ENCODE results near the gene VSIG2.

VSIG2 gene

GRCh38 chr11:124718801-124719200, 33.3 kb downstream of the VSIG2 start:
- no peak for DNase-seq

DNA sequence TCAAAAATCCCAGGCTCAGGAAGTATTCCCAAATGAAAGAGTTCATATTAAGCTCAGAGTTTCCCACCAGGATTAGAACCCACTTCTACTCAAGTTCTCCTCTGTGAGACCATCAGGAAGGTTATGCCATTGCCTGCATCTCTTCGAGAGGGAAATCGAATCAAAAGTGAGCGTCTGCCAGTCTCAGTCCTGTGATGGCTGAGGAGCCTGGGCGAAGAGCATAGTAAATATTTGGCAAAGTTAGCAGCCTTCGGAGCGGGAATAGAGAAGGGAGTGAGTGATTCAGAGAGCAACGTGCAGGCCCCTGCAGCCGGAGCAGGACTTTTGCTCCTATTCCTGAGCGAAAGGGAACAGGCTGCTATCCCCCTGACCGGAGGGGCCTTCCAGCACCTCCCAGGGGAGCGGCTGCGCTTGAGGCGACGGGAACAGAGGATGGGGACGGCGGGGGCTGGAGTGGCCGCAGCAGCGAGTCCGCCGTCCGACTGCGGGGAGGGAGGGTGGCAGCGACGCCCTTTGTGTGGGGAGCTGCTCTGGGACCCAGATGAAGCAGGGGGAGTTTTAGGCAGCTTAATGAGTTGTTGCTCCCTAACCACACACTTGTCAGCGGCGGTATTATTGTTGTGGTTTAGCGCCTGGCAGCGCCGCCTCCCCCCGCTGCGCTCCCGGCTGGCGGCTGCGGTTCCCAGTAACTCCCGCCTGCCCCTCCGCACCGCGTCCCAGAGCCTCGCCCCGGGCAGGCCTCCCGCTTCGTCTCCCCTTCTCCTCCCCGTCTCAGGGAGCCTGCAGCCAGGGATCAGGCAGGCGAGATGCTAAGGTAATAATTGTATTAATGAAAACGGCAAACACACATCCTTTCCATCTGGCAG, 34.0 kb downstream of the VSIG2 start:
- DNase-seq: no peak

GRCh38 chr11:124717421-124717785, 34.7 kb downstream of the VSIG2 start:
- DNase-seq: no peak

- no peak for DNase-seq
Observed at GRCh38 chr11:124716591-124716990, 35.5 kb downstream of the VSIG2 start.

DNA sequence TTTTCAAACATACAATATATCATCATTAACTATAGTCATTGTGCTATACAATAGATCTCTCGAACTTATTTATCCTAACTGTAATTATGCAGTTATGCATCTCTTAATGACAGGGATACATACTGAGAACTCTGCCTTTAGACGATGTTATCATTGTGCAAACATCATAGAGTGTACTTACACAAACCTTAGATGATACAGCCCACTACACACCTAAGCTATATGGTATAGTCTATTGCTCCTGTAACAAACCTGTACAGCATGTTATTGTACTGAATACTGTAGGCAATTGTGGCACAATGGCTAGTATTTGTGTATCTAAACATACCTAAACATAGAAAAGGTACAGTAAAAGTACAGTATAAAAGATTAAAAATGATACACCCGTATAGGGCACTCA, 39.7 kb downstream of the VSIG2 start:
- DNase-seq: no peak

- no peak for DNase-seq
Observed at GRCh38 chr11:124707829-124708228, 44.2 kb downstream of the VSIG2 start.

GRCh38 chr11:124700028-124700427, 52.0 kb downstream of the VSIG2 start:
- no peak for DNase-seq

DNA sequence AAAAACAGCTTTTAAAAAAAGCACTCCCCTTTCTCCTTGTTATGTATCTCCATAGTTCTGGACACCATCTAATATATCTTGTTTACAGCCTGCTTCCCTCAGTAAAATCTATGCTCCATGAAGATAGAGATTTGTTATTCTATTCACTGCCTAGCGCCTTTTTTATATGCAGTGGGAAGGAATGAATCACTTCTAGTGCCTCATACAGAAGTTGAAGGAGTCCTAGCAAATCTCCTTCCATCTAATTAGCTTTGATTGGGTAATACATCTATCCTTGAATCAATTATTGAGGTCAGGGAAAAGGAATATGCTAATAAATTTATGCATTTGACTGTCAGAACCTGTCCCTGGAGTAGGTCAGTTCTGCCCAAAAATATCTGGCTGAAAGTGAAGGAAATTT, 52.5 kb downstream of the VSIG2 start:
- DNase-seq: no peak

Measured in KG1 (cell line).